SK-N-SH (cell line): ENCODE measurements around the gene ADISSP. TPM values are rescaled to one million over a fixed set of nuclear protein-coding genes. Genes with fewer than 3 reads are reported as not detected.

Experiments
- CTCF ChIA-PET: fragments of 300-600, 350-600 bp; formaldehyde crosslinking; extraction: SDS; loops from one replicate; lab custom pipeline; 2021; lab: Yijun Ruan, JAX
- POLR2A ChIA-PET: fragments of 350-600 bp; sonication (Branson Sonifier 250); formaldehyde crosslinking; extraction: SDS; loops from one replicate; lab custom pipeline; 2020; ENCODE audit warnings: antibody characterized with exemption, inconsistent platforms; lab: Yijun Ruan, JAX
- DNase-seq: peaks from one replicate; pipeline ENCODE4 v3.0.0; 2012
- H2AFZ ChIP-seq: fragments of 200-600 bp; sonication (generic); 2 replicates; pipeline ENCODE4 v1.8.1; 2016; ENCODE audit warnings: antibody characterized with exemption, mild to moderate bottlenecking, low read depth
- H3F3A ChIP-seq: fragments of 200-600 bp; sonication (generic); replicated peaks from 2 replicates; pipeline ENCODE3; 2016; ENCODE audit warnings: antibody characterized with exemption, mild to moderate bottlenecking; ENCODE audit not compliant: insufficient read depth
- H3K27ac ChIP-seq, 2 experiments: fragments of 200-500 bp in 1 of 2; fragments of 200-600 bp in 1 of 2; sonication (Bioruptor generic) in 1 of 2; sonication (generic), shearing (Covaris generic) in 1 of 2; 2 replicates each; pipeline versions ENCODE4 v1.5.1 to v1.6.1; 2014 to 2016; ENCODE audit warnings: low read depth in 2 of 2, inconsistent platforms in 1 of 2, low read length in 1 of 2, mild to moderate bottlenecking in 1 of 2, mixed read lengths in 1 of 2
- H3K27me3 ChIP-seq: fragments of 200-600 bp; sonication (generic), shearing (Covaris generic); 2 replicates; pipeline ENCODE4 v1.6.1; 2016; ENCODE audit warnings: mixed run types; ENCODE audit not compliant: insufficient read depth
- H3K36me3 ChIP-seq, 2 experiments: fragments of 200-500 bp in 1 of 2; fragments of 200-600 bp in 1 of 2; sonication (Bioruptor generic) in 1 of 2; sonication (generic) in 1 of 2; replicated peaks in 1 of 2; 2 replicates each; pipeline versions ENCODE3 to v1.5.1; 2014 to 2016; ENCODE audit warnings: low read length in 1 of 2, mild to moderate bottlenecking in 1 of 2; ENCODE audit not compliant: insufficient read depth in 2 of 2, control insufficient read depth in 1 of 2
- H3K4me1 ChIP-seq, 2 experiments: fragments of 200-500 bp in 1 of 2; fragments of 200-600 bp in 1 of 2; sonication (Bioruptor generic) in 1 of 2; sonication (generic), shearing (Covaris generic) in 1 of 2; 2 replicates each; pipeline versions ENCODE4 v1.5.1 to v1.6.1; 2014 to 2016; ENCODE audit warnings: low read depth in 1 of 2, low read length in 1 of 2, mixed run types in 1 of 2; ENCODE audit not compliant: insufficient read depth in 2 of 2, control insufficient read depth in 1 of 2
- H3K4me2 ChIP-seq: fragments of 200-600 bp; sonication (generic), shearing (Covaris generic); 2 replicates; pipeline ENCODE4 v1.6.1; 2017; ENCODE audit warnings: mixed run types
- H3K4me3 ChIP-seq, 2 experiments: fragments of 200-500 bp in 1 of 2; fragments of 200-600 bp in 1 of 2; sonication (Bioruptor generic) in 1 of 2; sonication (generic), shearing (Covaris generic) in 1 of 2; 2 replicates each; pipeline versions ENCODE4 v1.5.1 to v1.8.1; 2014 to 2016; ENCODE audit warnings: low read depth in 2 of 2, inconsistent platforms in 1 of 2, low read length in 1 of 2, mild to moderate bottlenecking in 1 of 2, mixed read lengths in 1 of 2, moderate library complexity in 1 of 2
- H3K79me2 ChIP-seq: fragments of 200-600 bp; sonication (generic); 2 replicates; pipeline ENCODE4 v1.8.1; 2017; ENCODE audit warnings: mild to moderate bottlenecking; ENCODE audit not compliant: insufficient read depth
- H3K9ac ChIP-seq: fragments of 200-600 bp; sonication (generic); 2 replicates; pipeline ENCODE4 v1.6.1; 2017; ENCODE audit warnings: mixed run types
- H3K9me2 ChIP-seq: fragments of 200-600 bp; sonication (generic); 2 replicates; pipeline ENCODE4 v1.6.1; 2017; ENCODE audit warnings: mixed run types
- H3K9me3 ChIP-seq: fragments of 200-600 bp; sonication (generic); 2 replicates; pipeline ENCODE4 v1.6.1; 2017; ENCODE audit warnings: mixed run types, mild to moderate bottlenecking, moderate library complexity
- H4K20me1 ChIP-seq: fragments of 200-600 bp; sonication (generic); 2 replicates; pipeline ENCODE4 v1.6.1; 2017; ENCODE audit warnings: mild to moderate bottlenecking, mixed run types; ENCODE audit not compliant: insufficient read depth
- CHD2 ChIP-seq: fragments of 150-350 bp; IDR thresholded peaks from 2 replicates; pipeline ENCODE4 v1.6.1; 2018; ENCODE audit warnings: low read length; ENCODE audit not compliant: partially characterized antibody
- ELF1 ChIP-seq: IDR thresholded peaks from 2 replicates; pipeline ENCODE4 v1.4.0; 2012
- EP300 ChIP-seq, 2 experiments: IDR thresholded peaks; 2 replicates each; pipeline versions ENCODE4 v1.4.0 to v1.6.1; 2012; ENCODE audit warnings: borderline replicate concordance in 1 of 2, low read depth in 1 of 2, low read length in 1 of 2
- FOXJ3 ChIP-seq: sonication (generic); formaldehyde crosslinking; IDR thresholded peaks from 2 replicates; pipeline ENCODE4 v1.5.1; 2020; ENCODE audit warnings: mild to moderate bottlenecking, missing genetic modification reagents
- FOXM1 ChIP-seq: IDR thresholded peaks from 2 replicates; pipeline ENCODE4 v1.4.0; 2012; ENCODE audit warnings: low read depth, mild to moderate bottlenecking
- GABPA ChIP-seq: IDR thresholded peaks from 2 replicates; pipeline ENCODE4 v1.4.0; 2012; ENCODE audit warnings: low read depth, mild to moderate bottlenecking
- NFIC ChIP-seq: IDR thresholded peaks from 2 replicates; pipeline ENCODE4 v1.4.0; 2012; ENCODE audit warnings: borderline replicate concordance
- PBX3 ChIP-seq: IDR thresholded peaks from 2 replicates; pipeline ENCODE4; 2012
- REST ChIP-seq: IDR thresholded peaks from 2 replicates; pipeline ENCODE4 v1.6.1; 2012; ENCODE audit warnings: mild to moderate bottlenecking, low read depth, low read length, moderate library complexity
- RFX5 ChIP-seq: IDR thresholded peaks from 2 replicates; pipeline ENCODE4 v1.6.1; 2012; ENCODE audit warnings: mild to moderate bottlenecking, improper control_type of control experiment, low read length
- SIN3A ChIP-seq: IDR thresholded peaks from 2 replicates; pipeline ENCODE4 v1.6.1; 2012; ENCODE audit warnings: low read depth, mild to moderate bottlenecking, low read length, moderate library complexity, borderline replicate concordance
- SMC3 ChIP-seq: IDR thresholded peaks from 2 replicates; pipeline ENCODE4 v1.6.1; 2012; ENCODE audit warnings: low read depth, low read length, improper control_type of control experiment
- TAF1 ChIP-seq: IDR thresholded peaks from 2 replicates; pipeline ENCODE4 v1.6.1; 2012; ENCODE audit warnings: low read depth, mild to moderate bottlenecking, low read length, moderate library complexity, borderline replicate concordance
- TCF12 ChIP-seq: IDR thresholded peaks from 2 replicates; pipeline ENCODE4 v1.4.0; 2012
- TEAD4 ChIP-seq: IDR thresholded peaks from 2 replicates; pipeline ENCODE4 v1.4.0; 2012; ENCODE audit warnings: mild to moderate bottlenecking, borderline replicate concordance; ENCODE audit not compliant: insufficient read depth
- ZBTB33 ChIP-seq: IDR thresholded peaks from 2 replicates; pipeline ENCODE4 v1.4.0; 2012; ENCODE audit warnings: low read depth, borderline replicate concordance
- WGBS: methylation state at CpG from one replicate; pipeline ENCODE4 v1.1.6; 2017; ENCODE audit warnings: low lambda C conversion rate; 5-methylcytosine and 5-hydroxymethylcytosine counted together
- polyA plus RNA-seq, 3 experiments: library from polyadenylated mRNA; depleted of rRNA; stranded (reverse); fragments of >200 nt; gene quantifications; 2 replicates each; pipeline ENCODE4 v1.2.3, GENCODE V29; 2012
- TF ChIP-seq, protein P1 (sequence below): fragments of 200-600 bp; sonication (generic); IDR thresholded peaks from 2 replicates; pipeline ENCODE4 v1.6.1; 2017; ENCODE audit warnings: antibody characterized with exemption, mild to moderate bottlenecking, moderate library complexity

ADISSP gene
- polyA plus RNA-seq, 1 of the 3 experiments (the other 2 are of a cell fraction) = 73.9 TPM

DNA sequence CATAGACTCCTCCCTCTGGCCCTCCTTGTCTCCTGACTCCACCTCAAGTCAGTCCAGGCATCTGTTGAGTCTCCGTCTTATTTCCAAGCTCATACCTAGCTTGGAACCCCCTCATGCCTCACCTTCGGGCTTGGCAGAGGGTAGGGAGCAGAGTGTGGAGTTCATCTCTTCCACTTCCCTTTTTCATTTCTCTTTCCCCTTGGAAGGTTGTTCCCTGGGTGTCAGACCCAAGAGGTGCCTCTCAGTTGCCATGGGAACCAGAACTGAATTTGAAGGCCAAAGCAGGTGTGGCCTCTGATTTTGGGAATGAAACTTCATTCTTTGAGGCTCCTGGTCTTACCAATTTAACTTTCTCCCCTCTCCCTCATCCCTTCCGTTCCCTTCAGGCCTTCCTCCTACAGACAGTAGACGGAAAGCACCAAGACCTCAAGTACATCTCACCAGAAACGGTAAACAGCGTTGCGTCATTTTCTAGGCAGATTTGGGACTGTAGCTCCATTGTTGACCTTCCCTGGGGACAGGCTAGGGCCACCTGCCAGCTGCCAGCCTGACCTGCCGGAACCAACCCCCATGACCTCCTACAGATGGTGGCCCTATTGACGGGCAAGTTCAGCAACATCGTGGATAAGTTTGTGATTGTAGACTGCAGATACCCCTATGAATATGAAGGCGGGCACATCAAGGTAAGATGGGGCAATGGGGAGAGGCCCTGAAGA is 35.1 kb upstream of the ADISSP start:
- Histone ChIP-seq H3K9ac (no peak overlapping the region), H3K9me2 (no peaks in the 10 kb centered on the region), H3K4me2 (no peak overlapping the region), H3K9me3 (no peaks in the 10 kb centered on the region), H3F3A (peaks cover 31% of the 10 kb centered on the region), H2AFZ (no peak overlapping the region), H3K4me3 (no peak overlapping the region), H3K27ac (no peak overlapping the region), H3K27me3 (no peaks in the 10 kb centered on the region), H3K79me2 (peaks cover 32% of the 10 kb centered on the region), H3K4me1 (peaks cover 36 to 38% of the 10 kb centered on the region in 2 experiments), H3K36me3 (peaks cover 26 to 46% of the 10 kb centered on the region in 2 experiments), H4K20me1 (no peaks in the 10 kb centered on the region)
- ChIA-PET POLR2A (no interaction called here), CTCF (no interaction called here)
- DNase-seq = no peak
- 93% methylated on average over 11 of the region's 11 CpGs for WGBS
- TF ChIP-seq RFX5 (no peak), CHD2 (no peak), FOXJ3 (no peak), TAF1 (no peak), GABPA (no peak), NFIC (no peak), TEAD4 (no peak), PBX3 (no peak), FOXM1 (no peak), EP300 (IDR thresholded peaks at IDR 0.05; ENCODE audit: borderline replicate concordance in 1 of 2, low read depth in 1 of 2, low read length in 1 of 2) (no peak), REST (no peak)

GRCh38 chr20:3801846-3802245 is 34.3 kb upstream of the ADISSP start:
- H3K27me3 ChIP-seq = no peaks in the 10 kb centered on the region
- no peak overlapping the region for H3K4me3 ChIP-seq
- no peaks in the 10 kb centered on the region for H4K20me1 ChIP-seq
- DNase-seq = no peak
- H3K9me2 ChIP-seq = no peaks in the 10 kb centered on the region
- no peak overlapping the region for H3K27ac ChIP-seq
- ChIA-PET CTCF (interaction anchor here (3.0 kb wide), 1 partner anchor 17 kb away, joined by 23 read pairs; the partner anchor contains the start of gene AP5S1), POLR2A (no interaction called here)
- no peak overlapping the region for H3K9ac ChIP-seq
- H3F3A ChIP-seq = peaks cover 22% of the 10 kb centered on the region
- no peak overlapping the region for H2AFZ ChIP-seq
- H3K4me1 ChIP-seq = peaks cover 30 to 38% of the 10 kb centered on the region in 2 experiments
- H3K9me3 ChIP-seq = no peaks in the 10 kb centered on the region
- 96% methylated on average over 13 of the region's 13 CpGs for WGBS
- H3K36me3 ChIP-seq = peaks cover 26 to 48% of the 10 kb centered on the region in 2 experiments
- H3K79me2 ChIP-seq = peaks cover 41% of the 10 kb centered on the region
- H3K4me2 ChIP-seq = no peak overlapping the region
- TF ChIP-seq ELF1 = no peak
- TF ChIP-seq RFX5 = no peak
- no peak for TF ChIP-seq EP300 (IDR thresholded peaks at IDR 0.05; ENCODE audit: borderline replicate concordance in 1 of 2, low read depth in 1 of 2, low read length in 1 of 2)
- TF ChIP-seq TCF12 = no peak
- TF ChIP-seq, protein P1, sequence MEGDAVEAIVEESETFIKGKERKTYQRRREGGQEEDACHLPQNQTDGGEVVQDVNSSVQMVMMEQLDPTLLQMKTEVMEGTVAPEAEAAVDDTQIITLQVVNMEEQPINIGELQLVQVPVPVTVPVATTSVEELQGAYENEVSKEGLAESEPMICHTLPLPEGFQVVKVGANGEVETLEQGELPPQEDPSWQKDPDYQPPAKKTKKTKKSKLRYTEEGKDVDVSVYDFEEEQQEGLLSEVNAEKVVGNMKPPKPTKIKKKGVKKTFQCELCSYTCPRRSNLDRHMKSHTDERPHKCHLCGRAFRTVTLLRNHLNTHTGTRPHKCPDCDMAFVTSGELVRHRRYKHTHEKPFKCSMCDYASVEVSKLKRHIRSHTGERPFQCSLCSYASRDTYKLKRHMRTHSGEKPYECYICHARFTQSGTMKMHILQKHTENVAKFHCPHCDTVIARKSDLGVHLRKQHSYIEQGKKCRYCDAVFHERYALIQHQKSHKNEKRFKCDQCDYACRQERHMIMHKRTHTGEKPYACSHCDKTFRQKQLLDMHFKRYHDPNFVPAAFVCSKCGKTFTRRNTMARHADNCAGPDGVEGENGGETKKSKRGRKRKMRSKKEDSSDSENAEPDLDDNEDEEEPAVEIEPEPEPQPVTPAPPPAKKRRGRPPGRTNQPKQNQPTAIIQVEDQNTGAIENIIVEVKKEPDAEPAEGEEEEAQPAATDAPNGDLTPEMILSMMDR = no peak
- no peak for TF ChIP-seq FOXM1
- no peak for TF ChIP-seq SIN3A
- TF ChIP-seq ZBTB33 = no peak
- TF ChIP-seq TAF1 = no peak
- TF ChIP-seq SMC3 = no peak
